B cell (primary cell): ENCODE results near the gene USP34. TPM values are rescaled to one million over a fixed set of nuclear protein-coding genes. Genes with fewer than 3 reads are reported as not detected.

ENCODE experiments used
- ATAC-seq: fragments of 200-7000 bp; cut with Tn5 transposase; one replicate; pipeline ENCODE4 v1.10.0; 2021; ENCODE audit warnings: low read depth, mild to moderate bottlenecking, moderate number of reproducible peaks, moderate library complexity
- CTCF ChIA-PET: fragments of 350-600 bp; sonication (Branson Sonifier 250); formaldehyde crosslinking; loops from one replicate; lab custom pipeline; 2021; ENCODE audit warnings: antibody characterized with exemption, inconsistent platforms; lab: Charles Lee
- POLR2A ChIA-PET: fragments of 350-600 bp; sonication (Branson Sonifier 250); formaldehyde crosslinking; loops from one replicate; lab custom pipeline; 2021; ENCODE audit warnings: antibody characterized with exemption; lab: Charles Lee
- DNase-seq: peaks from one replicate; pipeline ENCODE4 v3.0.0; 2013
- H2AFZ ChIP-seq: 2 replicates; pipeline ENCODE4 v1.6.1; 2012; ENCODE audit warnings: mild to moderate bottlenecking, low read depth, low read length; ENCODE audit not compliant: insufficient read depth, poor library complexity, severe bottlenecking
- H3K27ac ChIP-seq, 2 donors: 1 replicate in 1 of 2; 2 replicates in 1 of 2; pipeline ENCODE4 v1.5.1; 2012 to 2013; ENCODE audit warnings: low read length in 2 of 2, mild to moderate bottlenecking in 2 of 2, moderate library complexity in 1 of 2
- H3K27me3 ChIP-seq, 4 experiments: fragments of 200-600 bp in 1 of 4; sonication (generic) in 1 of 4; replicated peaks in 1 of 4; 1 replicate in 2 of 4; 2 replicates in 2 of 4; pipeline versions ENCODE4 v1.6.1 to v1.7.0; 2013 to 2016; ENCODE audit warnings: low read length in 3 of 4, mild to moderate bottlenecking in 2 of 4, mixed read lengths in 1 of 4, moderate library complexity in 1 of 4; ENCODE audit not compliant: insufficient read depth in 4 of 4, control insufficient read depth in 3 of 4; ENCODE audit errors: control extremely low read depth in 1 of 4
- H3K36me3 ChIP-seq, 2 experiments: replicated peaks in 1 of 2; 1 replicate in 1 of 2; 2 replicates in 1 of 2; pipeline versions ENCODE4 v1.6.1 to v1.7.1; 2013; ENCODE audit warnings: low read length in 1 of 2; ENCODE audit not compliant: insufficient read depth in 2 of 2, control insufficient read depth in 1 of 2; ENCODE audit errors: control extremely low read depth in 1 of 2, extremely low read depth in 1 of 2
- H3K4me1 ChIP-seq, 2 donors: fragments of 200-600 bp in 1 of 2; sonication (generic) in 1 of 2; 1 replicate in 1 of 2; 2 replicates in 1 of 2; pipeline versions ENCODE4 v1.5.1 to v1.6.1; 2013 to 2017; ENCODE audit warnings: low read length in 2 of 2; ENCODE audit not compliant: control insufficient read depth in 2 of 2, insufficient read depth in 2 of 2
- H3K4me2 ChIP-seq: replicated peaks from 2 replicates; pipeline ENCODE3; 2012; ENCODE audit warnings: mild to moderate bottlenecking, low read depth, low read length; ENCODE audit not compliant: poor library complexity, severe bottlenecking
- H3K4me3 ChIP-seq, 5 experiments: fragments of 200-600 bp in 1 of 5; sonication (generic) in 1 of 5; 1 replicate in 3 of 5; 2 replicates in 2 of 5; pipeline versions ENCODE4 v1.5.1 to v1.7.0; 2011 to 2016; ENCODE audit warnings: low read length in 4 of 5, mild to moderate bottlenecking in 4 of 5, low read depth in 2 of 5, control low read depth in 1 of 5, moderate library complexity in 1 of 5; ENCODE audit not compliant: insufficient read depth in 1 of 5; ENCODE audit errors: control extremely low read depth in 1 of 5, extremely low read depth in 1 of 5
- H3K79me2 ChIP-seq: fragments of 200-600 bp; sonication (generic); one replicate; pipeline ENCODE4 v1.6.0; 2016; ENCODE audit warnings: low read length; ENCODE audit not compliant: control insufficient read depth, insufficient read depth
- H3K9ac ChIP-seq: fragments of 200-600 bp; sonication (generic); 2 replicates; pipeline ENCODE4 v1.6.1; 2017; ENCODE audit warnings: mild to moderate bottlenecking, low read length, moderate library complexity
- H3K9me3 ChIP-seq, 3 donors: one replicate each; pipeline versions ENCODE4 v1.6.1 to v1.7.1; 2013; ENCODE audit warnings: low read length in 2 of 3; ENCODE audit not compliant: control insufficient read depth in 2 of 3, insufficient read depth in 1 of 3; ENCODE audit errors: control extremely low read depth in 1 of 3
- H4K20me1 ChIP-seq: 2 replicates; pipeline ENCODE4 v1.6.0; 2012; ENCODE audit warnings: mild to moderate bottlenecking, low read length; ENCODE audit not compliant: insufficient read depth, control insufficient read depth, poor library complexity, severe bottlenecking
- H3K27ac Mint-ChIP-seq: one replicate; pipeline ENCODE4 v1.8.0; 2021; ENCODE audit warnings: mixed read lengths
- H3K27me3 Mint-ChIP-seq: one replicate; pipeline ENCODE4 v1.8.0; 2021; ENCODE audit warnings: mixed read lengths
- H3K4me1 Mint-ChIP-seq: one replicate; pipeline ENCODE4 v1.8.0; 2021; ENCODE audit warnings: mixed read lengths
- H3K4me3 Mint-ChIP-seq: one replicate; pipeline ENCODE4 v1.8.0; 2021; ENCODE audit warnings: mixed read lengths
- H3K9me3 Mint-ChIP-seq: one replicate; pipeline ENCODE4 v1.8.0; 2022; ENCODE audit warnings: mixed read lengths; ENCODE audit not compliant: insufficient read depth
- EZH2 ChIP-seq: IDR thresholded peaks from 2 replicates; pipeline ENCODE4 v1.6.1; 2012; ENCODE audit warnings: borderline replicate concordance, low read depth, mild to moderate bottlenecking, moderate library complexity, low read length; ENCODE audit not compliant: insufficient read depth, poor library complexity, severe bottlenecking
- WGBS: methylation state at CpG from one replicate; pipeline ENCODE4 v1.1.5; 2013; ENCODE audit warnings: missing lambda C conversion rate; ENCODE audit not compliant: insufficient coverage; 5-methylcytosine and 5-hydroxymethylcytosine counted together
- intact Hi-C: fragments of 100-400 bp; cut with micrococcal nuclease; formaldehyde crosslinking; loops from one replicate; pipeline ENCODE4 v1.10.0; 2022
- polyA plus RNA-seq: library from polyadenylated mRNA; depleted of rRNA; stranded (reverse); fragments of >200 nt; gene quantifications from 2 replicates; pipeline ENCODE4 v1.2.3, GENCODE V29; 2012
- total RNA-seq, 2 donors: library from RNA; stranded (reverse); fragments of 120-200 nt in 1 of 2; gene quantifications; 1 replicate in 1 of 2; 2 replicates in 1 of 2; pipeline versions ENCODE4 v1.2.3 to v1.2.4, GENCODE V29; 2013 to 2022
- TF ChIP-seq, protein P1 (sequence below): fragments of 200-600 bp; IDR thresholded peaks from one replicate; pipeline ENCODE4 v1.8.0; 2022; ENCODE audit warnings: antibody characterized with exemption, mild to moderate bottlenecking

Gene USP34
- total and polyA plus RNA-seq, 2 donors (not counting 1 experiment from before 2014, with no cell fraction given): 70.3 to 311 TPM

- Mint-ChIP-seq H3K9me3 (no peaks in the 10 kb centered on the region), H3K27ac (no peak overlapping the region), H3K4me3 (no peak overlapping the region), H3K4me1 (no peaks in the 10 kb centered on the region), H3K27me3 (no peaks in the 10 kb centered on the region)
- CTCF ChIA-PET: no interaction called here
- WGBS: no CpG with 5 or more reads among the region's 2 CpGs
- no peak for ATAC-seq
- no peak for DNase-seq
- peaks cover 18 to 51% of the 10 kb centered on the region in 2 experiments for H3K36me3 ChIP-seq
- no peaks in the 10 kb centered on the region for H3K27me3 ChIP-seq
- intact Hi-C loops: no loop called here
- TF ChIP-seq, protein P1, sequence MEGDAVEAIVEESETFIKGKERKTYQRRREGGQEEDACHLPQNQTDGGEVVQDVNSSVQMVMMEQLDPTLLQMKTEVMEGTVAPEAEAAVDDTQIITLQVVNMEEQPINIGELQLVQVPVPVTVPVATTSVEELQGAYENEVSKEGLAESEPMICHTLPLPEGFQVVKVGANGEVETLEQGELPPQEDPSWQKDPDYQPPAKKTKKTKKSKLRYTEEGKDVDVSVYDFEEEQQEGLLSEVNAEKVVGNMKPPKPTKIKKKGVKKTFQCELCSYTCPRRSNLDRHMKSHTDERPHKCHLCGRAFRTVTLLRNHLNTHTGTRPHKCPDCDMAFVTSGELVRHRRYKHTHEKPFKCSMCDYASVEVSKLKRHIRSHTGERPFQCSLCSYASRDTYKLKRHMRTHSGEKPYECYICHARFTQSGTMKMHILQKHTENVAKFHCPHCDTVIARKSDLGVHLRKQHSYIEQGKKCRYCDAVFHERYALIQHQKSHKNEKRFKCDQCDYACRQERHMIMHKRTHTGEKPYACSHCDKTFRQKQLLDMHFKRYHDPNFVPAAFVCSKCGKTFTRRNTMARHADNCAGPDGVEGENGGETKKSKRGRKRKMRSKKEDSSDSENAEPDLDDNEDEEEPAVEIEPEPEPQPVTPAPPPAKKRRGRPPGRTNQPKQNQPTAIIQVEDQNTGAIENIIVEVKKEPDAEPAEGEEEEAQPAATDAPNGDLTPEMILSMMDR: no peak
- TF ChIP-seq EZH2: no peak
- no peak overlapping the region for H3K9ac ChIP-seq
- no peak overlapping the region for H3K27ac ChIP-seq
- no peaks in the 10 kb centered on the region for H3K9me3 ChIP-seq
- no peak overlapping the region for H3K4me2 ChIP-seq
- POLR2A ChIA-PET: interaction anchor here (0.6 kb wide), 2 partner anchors 27 to 131 kb away, joined by 3 to 6 read pairs; no protein-coding TSS in a partner anchor
- no peaks in the 10 kb centered on the region for H4K20me1 ChIP-seq
- H3K4me3 ChIP-seq: no peak overlapping the region
- H3K79me2 ChIP-seq: peaks cover 3% of the 10 kb centered on the region
- H2AFZ ChIP-seq: no peak overlapping the region
- H3K4me1 ChIP-seq: no peaks in the 10 kb centered on the region
Observed at GRCh38 chr2:61220768-61221167, 250.1 kb downstream of the USP34 start.

- Histone ChIP-seq H2AFZ (no peak overlapping the region), H3K36me3 (peaks cover 13 to 65% of the 10 kb centered on the region in 2 experiments), H3K4me2 (no peak overlapping the region), H3K79me2 (peaks cover 3% of the 10 kb centered on the region), H3K4me3 (no peak overlapping the region), H3K27me3 (no peaks in the 10 kb centered on the region), H3K9ac (no peak overlapping the region), H4K20me1 (no peaks in the 10 kb centered on the region), H3K9me3 (no peaks in the 10 kb centered on the region), H3K4me1 (no peaks in the 10 kb centered on the region), H3K27ac (no peak overlapping the region)
- WGBS: no CpG with 5 or more reads among the region's 2 CpGs
- Mint-ChIP-seq H3K4me1 (no peaks in the 10 kb centered on the region), H3K4me3 (no peak overlapping the region), H3K9me3 (no peaks in the 10 kb centered on the region), H3K27me3 (no peaks in the 10 kb centered on the region), H3K27ac (no peak overlapping the region)
- ATAC-seq (no peak), DNase-seq (no peak)
- CTCF ChIA-PET: interaction anchor here (0.6 kb wide), 1 partner anchor 423 kb away, joined by 5 read pairs; no protein-coding TSS in a partner anchor
- intact Hi-C loops: no loop called here
- POLR2A ChIA-PET: no interaction called here
- TF ChIP-seq EZH2: no peak
- TF ChIP-seq, protein P1: no peak
Observed at GRCh38 chr2:61218817-61219170, 252.1 kb downstream of the USP34 start.
